ENCODE results near the gene ATAD1.

Gene ATAD1

DNA sequence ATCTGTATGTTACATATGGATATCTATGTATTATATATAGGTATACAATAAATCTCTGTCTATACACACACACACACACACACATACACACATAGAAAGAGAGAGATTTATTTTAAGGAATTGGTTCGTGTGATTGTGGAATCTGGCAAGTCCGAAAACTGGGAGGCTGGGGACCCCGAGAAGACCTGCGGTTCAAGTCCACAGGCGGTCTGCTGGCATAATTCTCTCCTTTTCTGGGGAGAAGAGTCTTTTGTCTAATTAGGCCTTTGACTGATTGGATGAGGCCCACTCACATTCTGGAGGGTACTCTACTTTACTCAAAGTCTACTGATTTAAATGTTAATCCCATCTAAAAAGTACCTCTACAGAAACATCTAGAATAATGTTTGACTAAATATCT lies 93.2 kb downstream of the ATAD1 start:
- in situ Hi-C loops (cut with MboI; ENCODE audit: low sequenced_read_pairs) = no loop called here

DNA sequence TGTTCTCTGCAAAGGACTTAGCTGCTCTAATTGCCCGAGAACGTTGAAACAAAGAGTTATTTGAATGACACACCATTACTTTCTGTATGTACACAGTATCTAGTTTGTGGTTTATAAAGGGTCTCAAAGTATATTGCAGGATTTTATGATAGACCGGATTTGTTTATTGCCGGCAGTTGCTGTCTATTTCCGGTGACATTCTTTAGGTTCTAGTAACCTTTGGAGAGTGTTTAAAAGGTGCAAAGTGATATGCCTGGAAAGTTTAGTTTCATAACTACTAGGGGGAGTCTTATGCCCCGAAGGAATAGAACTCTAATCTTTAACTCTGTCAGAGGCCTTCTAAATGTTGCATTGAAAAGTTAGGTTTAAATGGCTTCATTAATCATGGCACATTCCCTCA lies 94.5 kb downstream of the ATAD1 start:
- in situ Hi-C loops (cut with MboI; ENCODE audit: low sequenced_read_pairs) = no loop called here

DNA sequence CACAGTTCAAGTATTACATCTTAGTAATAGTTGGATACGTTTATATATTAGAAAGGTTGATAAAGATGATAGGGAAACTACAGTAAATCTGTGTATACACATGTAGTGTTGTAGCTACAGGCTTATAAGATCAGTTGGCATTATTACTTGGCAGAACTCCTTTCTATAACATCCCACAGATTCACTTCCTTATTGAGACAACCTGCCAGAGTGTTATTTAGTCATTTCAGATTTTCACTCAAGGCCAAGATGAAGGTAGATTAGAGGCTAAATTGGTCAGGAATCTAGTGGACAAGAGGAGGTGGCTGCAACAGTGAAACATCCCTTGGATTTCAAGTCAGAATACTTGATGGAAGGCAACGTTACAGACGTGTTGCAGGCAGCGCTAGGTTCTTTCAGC lies 95.3 kb downstream of the ATAD1 start:
- in situ Hi-C loops (cut with MboI; ENCODE audit: low sequenced_read_pairs) = no loop called here

DNA sequence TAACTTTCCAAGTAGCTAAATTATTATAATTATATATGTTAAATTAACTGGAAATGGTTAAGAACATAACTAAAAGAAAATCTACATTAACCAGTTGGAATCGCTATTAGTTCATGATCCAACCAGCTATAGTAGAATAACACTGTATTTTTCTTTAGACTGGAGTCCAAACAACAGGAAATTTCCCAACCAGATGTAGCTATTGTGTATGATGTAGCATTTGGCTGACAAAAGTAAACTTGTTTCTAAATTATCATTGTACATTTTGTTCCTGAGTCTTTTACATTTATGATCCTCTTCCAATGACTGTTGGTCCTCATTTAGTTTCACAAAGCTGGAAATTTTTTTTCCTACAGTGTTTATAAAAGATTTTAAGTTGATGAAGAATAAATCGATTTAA lies 96.2 kb downstream of the ATAD1 start:
- in situ Hi-C loops (cut with MboI; ENCODE audit: low sequenced_read_pairs) = no loop called here

DNA sequence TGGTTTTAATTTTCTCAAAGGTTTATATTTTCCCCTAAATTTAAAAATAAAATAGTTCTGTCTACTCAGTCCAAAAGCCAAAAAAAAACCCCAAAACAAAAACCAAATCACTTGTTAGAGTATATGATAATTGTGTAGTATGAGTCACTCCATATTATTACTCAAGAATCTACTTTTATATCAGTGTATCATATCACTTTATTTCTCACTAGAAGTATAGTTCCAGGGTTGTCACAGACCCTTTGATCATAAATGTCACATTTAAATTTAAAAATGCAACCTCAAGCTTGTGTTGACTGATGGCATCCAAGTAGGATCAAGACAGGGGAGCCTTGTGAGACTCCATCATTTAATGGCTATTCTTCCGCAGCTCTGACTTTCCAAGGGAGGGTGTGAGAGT lies 97.4 kb downstream of the ATAD1 start:
- in situ Hi-C loops (cut with MboI; ENCODE audit: low sequenced_read_pairs) = no loop called here

DNA sequence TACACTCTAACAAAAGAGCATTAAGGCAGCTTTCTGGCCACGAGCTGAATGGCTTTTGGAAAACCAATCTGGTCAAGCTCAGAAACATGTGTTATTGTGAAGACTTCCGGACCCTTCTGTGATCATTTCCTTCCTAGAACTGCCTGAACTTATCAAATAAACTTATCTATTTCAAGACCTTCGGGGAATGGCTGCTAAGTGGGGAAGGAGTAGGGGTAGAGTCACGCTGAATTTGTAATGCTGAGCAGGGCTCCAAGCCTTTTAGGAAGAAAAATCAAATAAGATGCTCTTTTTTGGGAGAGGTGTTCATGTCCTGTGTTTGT lies 101.7 kb downstream of the ATAD1 start:
- in situ Hi-C loops (cut with MboI; ENCODE audit: low sequenced_read_pairs) = no loop called here

DNA sequence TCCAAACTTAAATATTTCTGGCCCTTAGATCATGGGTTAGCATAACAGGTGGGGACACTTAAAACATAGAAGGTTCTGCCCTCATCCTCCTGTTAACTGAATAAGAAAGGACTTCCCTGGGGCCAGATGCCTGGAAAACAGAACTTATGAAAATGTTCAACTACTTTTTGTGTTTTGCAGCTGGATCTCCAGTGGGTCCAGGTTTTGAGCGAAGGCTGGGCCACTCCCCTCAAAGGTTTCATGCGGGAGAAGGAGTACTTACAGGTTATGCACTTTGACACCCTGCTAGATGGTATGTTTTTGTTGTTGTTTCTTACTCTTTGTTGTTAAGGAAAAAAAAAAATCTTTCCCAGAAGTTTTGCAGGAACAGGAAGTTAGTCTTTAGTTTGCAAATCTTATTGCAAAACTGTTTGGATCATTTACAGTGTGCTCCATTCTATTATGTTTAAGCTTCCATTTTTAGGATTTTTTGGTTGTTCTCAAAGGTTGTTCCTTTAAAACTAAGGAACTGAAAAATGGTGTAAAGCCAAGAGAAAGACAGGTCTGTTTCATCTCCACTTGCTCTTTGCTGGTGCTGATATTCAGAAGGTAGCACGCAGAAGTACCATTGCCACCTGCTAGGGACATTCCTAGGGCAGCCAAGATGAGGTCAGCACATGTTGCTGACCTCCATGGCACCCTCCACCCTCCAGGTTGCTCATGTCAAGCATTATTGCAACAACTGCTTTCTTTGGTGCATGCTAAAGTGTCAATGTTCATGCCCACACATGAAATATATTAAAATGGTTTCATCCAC lies 102.3 kb downstream of the ATAD1 start:
- in situ Hi-C loops (cut with MboI; ENCODE audit: low sequenced_read_pairs) = no loop called here

DNA sequence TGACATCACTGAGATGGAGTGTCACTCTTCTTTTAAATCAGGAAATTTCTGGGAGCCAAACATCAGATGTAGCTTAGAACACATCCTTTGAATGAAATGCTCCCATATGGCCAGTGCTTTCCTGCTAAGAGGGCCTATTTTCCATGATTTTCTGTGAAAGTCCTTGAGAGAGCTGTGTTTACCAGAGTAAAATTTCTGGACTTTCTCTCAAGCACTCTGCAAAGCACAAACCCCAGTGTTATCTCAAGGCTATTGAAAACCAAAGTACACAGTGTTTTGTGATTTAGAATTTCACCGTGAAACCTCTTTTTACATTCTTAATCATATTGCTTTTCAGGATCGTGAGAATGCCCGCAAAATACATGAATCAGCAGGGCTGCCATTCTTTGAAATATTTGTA lies 104.3 kb downstream of the ATAD1 start:
- in situ Hi-C loops (cut with MboI; ENCODE audit: low sequenced_read_pairs) = no loop called here

DNA sequence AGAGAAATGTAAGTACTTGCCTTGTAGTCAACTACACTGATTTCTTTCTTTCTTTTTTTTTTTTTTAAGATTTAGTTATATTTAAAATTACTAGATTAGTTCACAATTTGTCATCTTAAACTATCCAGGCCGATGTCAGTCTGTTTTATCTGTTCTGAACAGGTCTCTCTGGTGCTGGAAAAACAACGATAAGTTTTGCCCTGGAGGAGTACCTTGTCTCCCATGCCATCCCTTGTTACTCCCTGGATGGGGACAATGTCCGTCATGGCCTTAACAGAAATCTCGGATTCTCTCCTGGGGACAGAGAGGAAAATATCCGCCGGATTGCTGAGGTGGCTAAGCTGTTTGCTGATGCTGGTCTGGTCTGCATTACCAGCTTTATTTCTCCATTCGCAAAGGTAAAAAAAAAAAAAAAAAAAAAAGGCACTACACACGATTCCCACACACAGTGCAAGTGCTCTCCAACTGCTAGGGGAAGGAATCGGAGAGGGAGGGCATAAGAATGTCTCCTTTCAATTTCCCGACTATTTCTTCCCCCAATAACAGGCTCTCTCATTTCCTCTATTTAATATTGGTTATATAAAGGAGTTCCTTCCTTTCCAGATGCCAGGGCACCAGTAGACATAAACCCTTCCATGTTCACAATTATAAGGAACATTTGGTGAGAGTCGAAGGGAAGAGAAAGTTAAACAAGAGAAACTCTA lies 105.0 kb downstream of the ATAD1 start:
- in situ Hi-C loops (cut with MboI; ENCODE audit: low sequenced_read_pairs) = no loop called here

DNA sequence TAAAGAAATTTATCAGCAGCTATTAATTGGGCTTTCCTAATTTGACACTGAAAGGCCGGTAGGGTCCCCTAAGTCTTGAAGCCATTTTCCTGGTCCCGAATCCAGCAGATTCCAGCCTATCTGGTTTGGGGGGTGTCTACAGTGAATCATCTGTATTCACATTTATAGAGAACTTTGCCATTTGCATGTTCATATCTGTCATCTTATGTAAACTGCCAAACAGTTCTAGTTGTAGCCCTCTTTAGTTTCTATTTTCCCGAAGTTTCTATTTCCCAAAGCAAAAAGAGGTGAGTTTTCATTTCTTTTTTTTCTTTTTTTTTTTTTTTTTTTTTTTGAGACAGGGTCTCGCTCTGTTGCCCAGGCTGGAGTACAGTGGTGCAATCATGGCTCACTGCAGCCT lies 110.8 kb downstream of the ATAD1 start:
- in situ Hi-C loops (cut with MboI; ENCODE audit: low sequenced_read_pairs) = no loop called here

DNA sequence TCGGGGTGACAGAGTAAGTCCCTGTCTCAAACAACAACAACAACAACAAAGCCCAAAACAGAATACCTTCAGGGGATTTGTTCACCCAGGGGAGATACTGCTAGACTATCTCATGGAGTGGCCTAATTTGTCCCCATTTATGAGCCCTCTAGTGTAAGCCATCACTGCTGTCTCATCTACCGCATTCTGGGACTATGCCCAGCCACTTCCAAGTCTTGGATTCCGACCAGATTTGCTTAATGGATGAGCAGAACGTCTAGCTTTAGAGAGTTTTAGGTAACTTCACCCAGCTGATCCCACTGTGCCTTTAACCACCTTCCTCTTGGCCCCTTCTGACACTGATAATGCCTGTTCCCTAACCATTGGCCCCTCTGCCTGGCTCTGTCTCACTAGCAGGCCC lies 111.3 kb downstream of the ATAD1 start:
- in situ Hi-C loops (cut with MboI; ENCODE audit: low sequenced_read_pairs) = no loop called here

DNA sequence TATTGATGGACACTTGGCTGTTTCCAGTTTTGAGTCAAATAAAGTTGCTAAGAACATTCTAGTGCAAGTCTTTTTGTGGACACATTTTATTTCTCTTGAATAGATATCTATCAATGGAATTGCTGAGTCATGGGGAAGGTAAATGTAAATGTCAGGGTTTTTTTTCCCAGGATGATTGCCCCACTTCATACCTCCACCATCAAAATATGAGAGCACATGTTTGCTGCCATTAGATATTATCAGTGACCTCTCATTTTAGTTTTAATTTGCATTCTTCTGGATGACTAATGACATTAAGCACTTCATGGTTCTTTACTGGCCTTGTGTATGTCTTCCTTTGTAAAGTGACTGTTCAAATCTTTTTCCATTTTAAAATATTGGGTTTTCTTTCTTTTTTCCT lies 112.7 kb downstream of the ATAD1 start:
- in situ Hi-C loops (cut with MboI; ENCODE audit: low sequenced_read_pairs) = no loop called here

DNA sequence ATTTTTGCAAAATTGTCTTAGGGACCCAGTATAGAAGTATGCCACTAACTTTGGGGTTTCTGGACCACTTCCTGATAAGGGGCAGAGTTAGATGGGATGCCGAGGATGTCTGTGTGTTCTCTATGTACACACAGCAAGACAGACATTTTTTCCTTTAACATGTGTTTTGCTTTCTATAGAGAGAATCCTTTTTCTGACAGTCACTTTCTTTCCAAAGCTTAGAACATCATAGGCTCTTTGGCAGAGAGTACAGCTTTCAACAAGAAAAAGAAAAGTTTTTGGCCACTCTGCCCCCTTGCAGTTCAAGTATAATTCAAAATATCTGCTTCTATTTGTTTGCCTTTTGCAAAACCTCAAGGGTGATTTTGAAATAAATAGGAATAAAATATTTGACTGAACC lies 114.3 kb downstream of the ATAD1 start:
- in situ Hi-C loops (cut with MboI; ENCODE audit: low sequenced_read_pairs) = no loop called here

DNA sequence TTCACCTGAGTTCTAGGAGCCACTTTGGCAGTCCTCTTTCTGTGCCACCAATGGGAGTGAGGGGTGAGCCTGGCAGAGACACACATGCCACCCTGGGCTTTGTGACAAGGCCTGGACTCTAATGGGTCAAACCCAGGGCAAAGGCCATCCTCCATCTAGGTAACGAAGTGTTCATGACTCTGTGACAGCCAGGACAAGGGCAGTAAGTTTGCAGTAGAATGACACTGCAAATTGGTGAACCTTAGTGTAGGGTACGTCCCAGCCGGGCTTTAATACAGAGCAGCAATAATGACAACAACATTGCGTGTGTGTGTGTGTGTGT lies 115.1 kb downstream of the ATAD1 start:
- in situ Hi-C loops (cut with MboI; ENCODE audit: low sequenced_read_pairs) = no loop called here

DNA sequence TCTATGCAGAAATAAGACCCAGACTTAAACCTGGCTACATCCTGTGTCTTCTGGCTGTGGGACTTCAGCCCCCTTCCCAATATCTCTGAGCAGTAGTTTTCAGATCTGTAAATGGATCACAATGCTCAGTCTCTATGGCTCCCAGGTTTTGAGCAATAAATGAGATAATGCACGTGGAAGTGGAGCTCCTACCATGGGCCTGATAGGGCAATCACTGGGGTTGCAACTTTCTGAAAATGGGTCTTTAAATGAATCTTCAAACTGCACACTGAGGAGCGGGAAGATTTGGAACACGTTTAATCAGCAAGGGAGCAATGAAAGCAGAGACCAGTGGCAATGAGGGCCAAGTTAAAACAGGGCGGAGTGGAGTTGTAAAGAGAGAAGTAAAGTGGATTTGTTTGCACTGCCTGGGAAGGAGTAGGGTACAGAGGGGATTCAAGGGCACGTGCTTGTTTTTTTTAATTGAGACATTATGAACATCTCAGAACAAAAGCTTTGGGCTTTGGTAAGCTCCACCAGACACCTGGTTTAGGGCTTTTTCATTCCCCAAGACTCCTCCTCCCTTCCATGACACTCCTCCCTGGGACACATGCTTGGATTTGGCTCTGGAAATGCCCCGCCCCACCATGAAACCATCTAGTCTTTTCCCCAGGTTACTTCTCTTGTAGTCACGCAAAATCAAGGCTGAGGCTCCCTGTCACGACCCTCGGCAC lies 115.6 kb downstream of the ATAD1 start:
- in situ Hi-C loops (cut with MboI; ENCODE audit: low sequenced_read_pairs) = no loop called here

Measured in HL-60/S4 treated with phorbol 12-myristate 13-acetate at 8.2 ng/mL for 4 days and 3 days (cell line).